ENCODE measurements around the gene ZNF276. TPM values are rescaled to one million over a fixed set of nuclear protein-coding genes. Genes with fewer than 3 reads are reported as not detected.
"Not testable (repeated sequence)": the region's sequence is repeated elsewhere in the genome, so short reads cannot be mapped to it uniquely, and the experiment has no call there.

Gene ZNF276
- total RNA-seq, 1 experiment from 2014 or later: 18.6 TPM

DNA sequence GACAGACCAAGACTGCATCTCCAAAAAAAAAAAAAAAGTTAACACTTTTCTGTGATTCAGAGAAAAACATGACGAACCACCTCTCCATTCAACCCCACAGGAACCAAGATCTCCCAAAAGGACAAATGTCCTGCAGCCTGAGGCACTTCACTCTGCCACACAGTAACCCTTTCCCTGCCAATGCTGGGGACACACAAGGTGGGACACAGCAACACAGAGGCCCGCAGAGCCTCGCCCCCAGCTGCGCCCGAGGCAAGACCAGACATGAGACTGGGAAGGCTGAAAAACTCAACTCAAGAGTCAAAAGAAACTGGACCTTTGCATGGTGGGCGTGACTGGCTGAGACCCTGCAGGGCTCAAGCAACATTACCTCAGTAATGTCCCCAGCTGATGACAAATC is 61.2 kb downstream of the ZNF276 start:
- H3K27ac Mint-ChIP-seq: 0 out of 7 replicates have a peak overlapping the region, but pooled peaks of 2 of the 3 experiments have one; percentile 10 to 61
- Histone ChIP-seq H2BK15ac (ENCODE audit: low read depth, low read length) (no peak overlapping the region), H3K14ac (ENCODE audit: insufficient read depth, low read length) (no peak overlapping the region), H2BK20ac (ENCODE audit: low read depth, low read length, poor library complexity, severe bottlenecking) (no peak overlapping the region), H3K4ac (ENCODE audit: low read depth, low read length) (no peak overlapping the region), H3K27me3 (ENCODE audit: insufficient read depth, low read length) (no peaks in the 10 kb centered on the region), H3K23me2 (ENCODE audit: insufficient read length, low read depth, low read length, poor library complexity, severe bottlenecking) (peaks cover 2% of the 10 kb centered on the region), H3K9me3 (ENCODE audit: control insufficient read depth, low read depth, low read length) (no peaks in the 10 kb centered on the region), H3K79me1 (ENCODE audit: insufficient read depth, low read depth, low read length, poor library complexity, severe bottlenecking) (no peaks in the 10 kb centered on the region), H4K91ac (ENCODE audit: insufficient read length, low read depth, low read length) (no peak overlapping the region), H2BK120ac (ENCODE audit: low read depth, low read length, poor library complexity, severe bottlenecking) (no peak overlapping the region), H3K23ac (ENCODE audit: insufficient read length, low read depth, low read length) (no peak overlapping the region), H4K20me1 (ENCODE audit: control insufficient read depth, insufficient read depth, insufficient read length) (no peaks in the 10 kb centered on the region), H3K79me2 (ENCODE audit: insufficient read depth, low read length) (no peaks in the 10 kb centered on the region), H3K4me2 (ENCODE audit: insufficient read depth, insufficient read length, low read length) (no peak overlapping the region), H3K4me1 (ENCODE audit: insufficient read depth, low read length) (no peaks in the 10 kb centered on the region), H3K9ac (ENCODE audit: extremely low read depth, insufficient read length, low read length) (no peak overlapping the region), H2BK12ac (ENCODE audit: insufficient read length, low read depth, low read length) (no peak overlapping the region), H3K27ac (ENCODE audit: insufficient read length, low read depth, low read length) (no peak overlapping the region), H2AFZ (ENCODE audit: low read length) (no peak overlapping the region), H3K56ac (ENCODE audit: insufficient read length, low read depth, low read length) (no peak overlapping the region), H3K18ac (ENCODE audit: insufficient read length, low read depth, low read length) (no peak overlapping the region), H2BK5ac (ENCODE audit: insufficient read length, low read length) (no peak overlapping the region), H4K8ac (replicated peaks; ENCODE audit: insufficient read length, low read depth, low read length) (no peak overlapping the region), H2AK5ac (ENCODE audit: insufficient read length, low read length) (no peak overlapping the region), H4K5ac (ENCODE audit: insufficient read length, low read depth, low read length) (no peak overlapping the region), H3T11ph (ENCODE audit: low read length) (no peak overlapping the region)
- TF ChIP-seq, protein P1, sequence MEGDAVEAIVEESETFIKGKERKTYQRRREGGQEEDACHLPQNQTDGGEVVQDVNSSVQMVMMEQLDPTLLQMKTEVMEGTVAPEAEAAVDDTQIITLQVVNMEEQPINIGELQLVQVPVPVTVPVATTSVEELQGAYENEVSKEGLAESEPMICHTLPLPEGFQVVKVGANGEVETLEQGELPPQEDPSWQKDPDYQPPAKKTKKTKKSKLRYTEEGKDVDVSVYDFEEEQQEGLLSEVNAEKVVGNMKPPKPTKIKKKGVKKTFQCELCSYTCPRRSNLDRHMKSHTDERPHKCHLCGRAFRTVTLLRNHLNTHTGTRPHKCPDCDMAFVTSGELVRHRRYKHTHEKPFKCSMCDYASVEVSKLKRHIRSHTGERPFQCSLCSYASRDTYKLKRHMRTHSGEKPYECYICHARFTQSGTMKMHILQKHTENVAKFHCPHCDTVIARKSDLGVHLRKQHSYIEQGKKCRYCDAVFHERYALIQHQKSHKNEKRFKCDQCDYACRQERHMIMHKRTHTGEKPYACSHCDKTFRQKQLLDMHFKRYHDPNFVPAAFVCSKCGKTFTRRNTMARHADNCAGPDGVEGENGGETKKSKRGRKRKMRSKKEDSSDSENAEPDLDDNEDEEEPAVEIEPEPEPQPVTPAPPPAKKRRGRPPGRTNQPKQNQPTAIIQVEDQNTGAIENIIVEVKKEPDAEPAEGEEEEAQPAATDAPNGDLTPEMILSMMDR (conservative IDR thresholded peaks at IDR 0.05): no peak
- no peak overlapping the region for H3K4me3 Mint-ChIP-seq
- H3K36me3 Mint-ChIP-seq (ENCODE audit: insufficient read depth in 1 of 3, low read depth in 3 of 3): peaks cover 56 to 89% (median 76%) of the 10 kb centered on the region in 3 experiments
- H3K4me1 Mint-ChIP-seq: peaks cover 11 to 13% of the 10 kb centered on the region in 2 experiments; a peak in 3 of 4 replicates
- H3K9me3 Mint-ChIP-seq: no peaks in the 10 kb centered on the region
- no CpG with 5 or more reads among the region's 6 CpGs for WGBS (ENCODE audit: extremely low coverage, insufficient read length, low lambda C conversion rate)
- no peak for DNase-seq
- no peaks in the 10 kb centered on the region for H3K27me3 Mint-ChIP-seq (ENCODE audit: low read depth)

DNA sequence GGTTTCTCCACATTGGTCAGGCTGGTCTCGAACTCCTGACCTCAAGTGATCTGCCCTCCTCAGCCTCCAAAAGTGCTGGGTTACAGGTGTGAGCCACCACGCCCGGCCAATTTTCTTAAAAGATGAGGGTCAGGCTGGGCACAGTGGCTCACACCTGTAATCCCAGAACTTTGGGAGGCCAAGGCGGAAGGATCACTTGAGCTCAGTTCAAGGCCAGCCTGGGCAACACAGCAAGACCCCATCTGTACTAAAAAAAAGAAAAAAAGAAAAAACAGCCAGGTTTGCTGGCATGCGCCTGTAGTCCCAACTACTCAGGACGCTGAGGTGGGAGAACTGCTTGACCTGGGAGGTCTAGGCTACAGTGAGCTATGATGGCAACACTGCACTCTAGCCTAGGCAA is 62.6 kb downstream of the ZNF276 start:
- H3K4me3 Mint-ChIP-seq; H3K23me2 ChIP-seq (ENCODE audit: insufficient read length, low read depth, low read length, poor library complexity, severe bottlenecking); H3K27ac Mint-ChIP-seq; H2BK15ac ChIP-seq (ENCODE audit: low read depth, low read length); H4K20me1 ChIP-seq (ENCODE audit: control insufficient read depth, insufficient read depth, insufficient read length); H3K23ac ChIP-seq (ENCODE audit: insufficient read length, low read depth, low read length); H3K4me2 ChIP-seq (ENCODE audit: insufficient read depth, insufficient read length, low read length); H3K4me1 ChIP-seq (ENCODE audit: insufficient read depth, low read length); H2AK5ac ChIP-seq (ENCODE audit: insufficient read length, low read length); H4K8ac ChIP-seq (replicated peaks; ENCODE audit: insufficient read length, low read depth, low read length); H2BK5ac ChIP-seq (ENCODE audit: insufficient read length, low read length); H2BK120ac ChIP-seq (ENCODE audit: low read depth, low read length, poor library complexity, severe bottlenecking); H4K91ac ChIP-seq (ENCODE audit: insufficient read length, low read depth, low read length); H3K4ac ChIP-seq (ENCODE audit: low read depth, low read length); H3K9me3 ChIP-seq (ENCODE audit: control insufficient read depth, low read depth, low read length); H3K56ac ChIP-seq (ENCODE audit: insufficient read length, low read depth, low read length); H2BK20ac ChIP-seq (ENCODE audit: low read depth, low read length, poor library complexity, severe bottlenecking); H3K79me1 ChIP-seq (ENCODE audit: insufficient read depth, low read depth, low read length, poor library complexity, severe bottlenecking); H3K27me3 ChIP-seq (ENCODE audit: insufficient read depth, low read length); DNase-seq; H3T11ph ChIP-seq (ENCODE audit: low read length); H3K79me2 ChIP-seq (ENCODE audit: insufficient read depth, low read length); H4K5ac ChIP-seq (ENCODE audit: insufficient read length, low read depth, low read length); H3K27ac ChIP-seq (ENCODE audit: insufficient read length, low read depth, low read length); H3K27me3 Mint-ChIP-seq (ENCODE audit: low read depth); H2BK12ac ChIP-seq (ENCODE audit: insufficient read length, low read depth, low read length); H3K14ac ChIP-seq (ENCODE audit: insufficient read depth, low read length); H3K9ac ChIP-seq (ENCODE audit: extremely low read depth, insufficient read length, low read length); H3K18ac ChIP-seq (ENCODE audit: insufficient read length, low read depth, low read length); H2AFZ ChIP-seq (ENCODE audit: low read length); H3K9me3 Mint-ChIP-seq: not testable (repeated sequence)
- Mint-ChIP-seq H3K4me1 (peaks cover 11 to 13% of the 10 kb centered on the region in 2 experiments; a peak in 3 of 4 replicates), H3K36me3 (ENCODE audit: insufficient read depth in 1 of 3, low read depth in 3 of 3) (peaks cover 52 to 89% (median 79%) of the 10 kb centered on the region in 3 experiments)
- no CpG with 5 or more reads among the region's 6 CpGs for WGBS (ENCODE audit: extremely low coverage, insufficient read length, low lambda C conversion rate)

All from H9 (cell line).